ENCODE results near the gene CYP21A2. TPM values are rescaled to one million over a fixed set of nuclear protein-coding genes. Genes with fewer than 3 reads are reported as not detected.
"Not testable (repeated sequence)": the region's sequence is repeated elsewhere in the genome, so short reads cannot be mapped to it uniquely, and the experiment has no call there.

The CYP21A2 gene
- 1.0 and 1.4 TPM in 2 replicates for total RNA-seq

- intact Hi-C loops (cut with micrococcal nuclease) = not testable (repeated sequence)
Observed at GRCh38 chr6:32037598-32038524, at the start of gene CYP21A2. TSS of gene CYP21A2 (plus strand) at chr6:32038415. CDS start at chr6:32038423, 8 bp downstream.

- intact Hi-C loops (cut with micrococcal nuclease) = not testable (repeated sequence)
Observed at GRCh38 chr6:31989363-31989762, 48.9 kb upstream of the CYP21A2 start.

- intact Hi-C loops (cut with micrococcal nuclease) = not testable (repeated sequence)
Observed at GRCh38 chr6:31994421-31994820, 43.8 kb upstream of the CYP21A2 start.

GRCh38 chr6:31996385-31996784, 41.8 kb upstream of the CYP21A2 start:
- intact Hi-C loops (cut with micrococcal nuclease) = not testable (repeated sequence)

- intact Hi-C loops (cut with micrococcal nuclease) = not testable (repeated sequence)
Observed at GRCh38 chr6:32002546-32003268, 35.5 kb upstream of the CYP21A2 start.

GRCh38 chr6:32003301-32003700, 34.9 kb upstream of the CYP21A2 start:
- intact Hi-C loops (cut with micrococcal nuclease) = not testable (repeated sequence)

- intact Hi-C loops (cut with micrococcal nuclease) = not testable (repeated sequence)
Observed at GRCh38 chr6:32004393-32004792, 33.8 kb upstream of the CYP21A2 start.

GRCh38 chr6:32004864-32005537, 33.2 kb upstream of the CYP21A2 start:
- intact Hi-C loops (cut with micrococcal nuclease) = not testable (repeated sequence)

GRCh38 chr6:32005538-32005880, 32.7 kb upstream of the CYP21A2 start:
- intact Hi-C loops (cut with micrococcal nuclease) = not testable (repeated sequence)

- intact Hi-C loops (cut with micrococcal nuclease) = not testable (repeated sequence)
Observed at GRCh38 chr6:32005991-32006529, 32.2 kb upstream of the CYP21A2 start.

- intact Hi-C loops (cut with micrococcal nuclease) = not testable (repeated sequence)
Observed at GRCh38 chr6:32007086-32007485, 31.1 kb upstream of the CYP21A2 start.

GRCh38 chr6:32008037-32008436, 30.2 kb upstream of the CYP21A2 start:
- intact Hi-C loops (cut with micrococcal nuclease) = not testable (repeated sequence)

- intact Hi-C loops (cut with micrococcal nuclease) = not testable (repeated sequence)
Observed at GRCh38 chr6:32008616-32009015, 29.6 kb upstream of the CYP21A2 start.

- intact Hi-C loops (cut with micrococcal nuclease) = not testable (repeated sequence)
Observed at GRCh38 chr6:32009537-32009936, 28.7 kb upstream of the CYP21A2 start.

GRCh38 chr6:32010856-32011530, 27.2 kb upstream of the CYP21A2 start:
- intact Hi-C loops (cut with micrococcal nuclease) = not testable (repeated sequence)

- intact Hi-C loops (cut with micrococcal nuclease) = not testable (repeated sequence)
Observed at GRCh38 chr6:32012941-32013617, 25.1 kb upstream of the CYP21A2 start.

GRCh38 chr6:32013738-32014137, 24.5 kb upstream of the CYP21A2 start:
- intact Hi-C loops (cut with micrococcal nuclease) = not testable (repeated sequence)

- intact Hi-C loops (cut with micrococcal nuclease) = not testable (repeated sequence)
Observed at GRCh38 chr6:32014547-32014946, 23.7 kb upstream of the CYP21A2 start, which contains the start of gene C4B. TSS of gene C4B (plus strand) at chr6:32014795. CDS start at chr6:32014846, 51 bp downstream.

- intact Hi-C loops (cut with micrococcal nuclease) = not testable (repeated sequence)
Observed at GRCh38 chr6:32022100-32022499, 16.1 kb upstream of the CYP21A2 start.

GRCh38 chr6:32028631-32029030, 9.6 kb upstream of the CYP21A2 start:
- intact Hi-C loops (cut with micrococcal nuclease) = not testable (repeated sequence)
